BLaER1 (cell line): ENCODE data around the gene TMEM200B.
"Not testable (repeated sequence)": the region's sequence is repeated elsewhere in the genome, so short reads cannot be mapped to it uniquely, and the experiment has no call there.

Experiments used
- H3K27ac ChIP-seq: shearing (Covaris generic); formaldehyde crosslinking; 2 replicates; pipeline ENCODE4 v1.8.1; 2022
- H3K27me3 ChIP-seq: shearing (Covaris generic); formaldehyde crosslinking; 2 replicates; pipeline ENCODE4 v1.8.1; 2022
- H3K36me3 ChIP-seq: shearing (Covaris generic); formaldehyde crosslinking; 2 replicates; pipeline ENCODE4 v1.8.1; 2022
- H3K4me1 ChIP-seq: shearing (Covaris generic); formaldehyde crosslinking; 2 replicates; pipeline ENCODE4 v1.8.1; 2022
- H3K4me2 ChIP-seq: shearing (Covaris generic); formaldehyde crosslinking; 2 replicates; pipeline ENCODE4 v1.8.1; 2022
- H3K4me3 ChIP-seq: shearing (Covaris generic); formaldehyde crosslinking; 2 replicates; pipeline ENCODE4 v1.8.1; 2022
- H3K9ac ChIP-seq: shearing (Covaris generic); formaldehyde crosslinking; 2 replicates; pipeline ENCODE4 v1.8.1; 2022
- H3K9me3 ChIP-seq: shearing (Covaris generic); formaldehyde crosslinking; 2 replicates; pipeline ENCODE4 v1.8.1; 2022
- H4K20me1 ChIP-seq: shearing (Covaris generic); formaldehyde crosslinking; 2 replicates; pipeline ENCODE4 v1.8.1; 2022
- Cebpa-rat ChIP-seq: shearing (Covaris generic); IDR thresholded peaks from 2 replicates; pipeline ENCODE4 v1.8.1; 2022

Gene TMEM200B

GRCh38 chr1:29090937-29091618 lies 32.6 kb downstream of the TMEM200B start:
- Histone ChIP-seq H4K20me1 (no peaks in the 10 kb centered on the region), H3K4me1 (no peaks in the 10 kb centered on the region), H3K36me3 (peaks cover 58% of the 10 kb centered on the region), H3K4me2 (no peak overlapping the region), H3K9ac (no peak overlapping the region), H3K27ac (no peak overlapping the region), H3K9me3 (peaks cover 11% of the 10 kb centered on the region), H3K27me3 (no peaks in the 10 kb centered on the region), H3K4me3 (no peak overlapping the region)
- no peak for TF ChIP-seq Cebpa-rat

GRCh38 chr1:29084196-29084521 lies 39.5 kb downstream of the TMEM200B start:
- H3K27me3 ChIP-seq, result no peaks in the 10 kb centered on the region
- H3K4me1 ChIP-seq, result no peaks in the 10 kb centered on the region
- H3K4me3 ChIP-seq, result no peak overlapping the region
- TF ChIP-seq Cebpa-rat, result no peak
- H3K9me3 ChIP-seq, result no peaks in the 10 kb centered on the region
- no peak overlapping the region for H3K4me2 ChIP-seq
- no peaks in the 10 kb centered on the region for H4K20me1 ChIP-seq
- no peak overlapping the region for H3K27ac ChIP-seq
- H3K9ac ChIP-seq, result no peak overlapping the region
- H3K36me3 ChIP-seq, result peaks cover 22% of the 10 kb centered on the region

- H3K36me3 ChIP-seq, result peaks cover 19% of the 10 kb centered on the region
- no peaks in the 10 kb centered on the region for H3K9me3 ChIP-seq
- H3K9ac ChIP-seq, result no peak overlapping the region
- H3K4me3 ChIP-seq, result no peak overlapping the region
- no peak overlapping the region for H3K27ac ChIP-seq
- H3K4me2 ChIP-seq, result no peak overlapping the region
- no peaks in the 10 kb centered on the region for H4K20me1 ChIP-seq
- H3K27me3 ChIP-seq, result no peaks in the 10 kb centered on the region
- TF ChIP-seq Cebpa-rat, result no peak
- no peaks in the 10 kb centered on the region for H3K4me1 ChIP-seq
These were observed 40.1 kb downstream of the TMEM200B start for GRCh38 chr1:29083317-29084195.

- H3K9ac ChIP-seq, result no peak overlapping the region
- H3K4me1 ChIP-seq, result no peaks in the 10 kb centered on the region
- H4K20me1 ChIP-seq, result no peaks in the 10 kb centered on the region
- no peak overlapping the region for H3K27ac ChIP-seq
- H3K9me3 ChIP-seq, result no peaks in the 10 kb centered on the region
- H3K4me3 ChIP-seq, result no peak overlapping the region
- H3K36me3 ChIP-seq, result peaks cover 12% of the 10 kb centered on the region
- H3K27me3 ChIP-seq, result no peaks in the 10 kb centered on the region
- no peak for TF ChIP-seq Cebpa-rat
- no peak overlapping the region for H3K4me2 ChIP-seq
These were observed 41.2 kb downstream of the TMEM200B start for GRCh38 chr1:29082519-29082918.

GRCh38 chr1:29081201-29081600 lies 42.5 kb downstream of the TMEM200B start:
- TF ChIP-seq Cebpa-rat, result no peak
- Histone ChIP-seq H4K20me1 (0 out of 2 replicates have a peak, but pooled peaks cover 4% of the 10 kb centered on the region), H3K27ac (no peak overlapping the region)

DNA sequence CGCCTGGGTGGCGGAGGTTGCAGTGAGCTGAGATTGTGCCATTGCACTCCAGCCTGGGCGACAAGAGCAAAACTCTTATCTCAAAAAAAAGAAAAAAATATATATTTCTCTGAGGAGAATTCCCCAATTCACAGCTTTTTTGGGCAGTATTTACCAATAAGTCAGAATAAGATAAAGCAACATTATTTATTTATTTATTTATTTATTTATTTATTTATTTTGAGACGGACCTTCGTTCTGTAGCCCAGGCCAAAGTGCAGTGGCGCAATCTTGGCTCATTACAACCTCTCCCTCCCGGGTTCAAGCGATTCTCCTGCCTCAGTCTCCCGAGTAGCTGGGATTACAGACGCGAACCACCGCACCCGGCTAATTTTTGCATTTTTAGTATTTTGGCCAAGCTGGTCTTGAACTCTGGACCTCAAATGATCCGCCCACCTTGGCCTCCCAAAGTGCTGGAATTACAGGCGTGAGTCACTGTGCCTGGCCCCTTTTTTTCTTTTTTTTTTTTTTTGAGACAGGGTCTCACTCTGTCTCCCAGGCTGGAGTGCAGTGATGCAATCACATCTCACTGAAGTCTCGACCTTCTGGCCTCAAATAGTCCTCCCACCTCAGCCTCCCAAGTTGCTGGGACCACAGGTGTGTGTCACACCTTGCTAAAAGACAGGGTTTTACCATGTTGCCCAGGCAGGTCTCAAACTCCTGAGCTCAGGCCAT lies 43.6 kb downstream of the TMEM200B start:
- H3K36me3 ChIP-seq, result peaks cover 12% of the 10 kb centered on the region; the same call in 1 of the 2 replicates
- H3K4me1 ChIP-seq, H3K4me3 ChIP-seq, H3K27ac ChIP-seq, H3K4me2 ChIP-seq, H3K27me3 ChIP-seq, H3K9me3 ChIP-seq, H3K9ac ChIP-seq, H4K20me1 ChIP-seq: not testable (repeated sequence)
- 0 out of 2 replicates have a peak, but pooled peaks have one; percentile 9 for TF ChIP-seq Cebpa-rat

More at GRCh38 chr1:29081201-29081600, 42.5 kb downstream of the TMEM200B start:
- Histone ChIP-seq H3K4me1 (no peaks in the 10 kb centered on the region), H3K27me3 (no peaks in the 10 kb centered on the region), H3K4me3 (no peak overlapping the region), H3K9ac (no peak overlapping the region), H3K9me3 (no peaks in the 10 kb centered on the region), H3K4me2 (no peak overlapping the region), H3K36me3 (peaks cover 12% of the 10 kb centered on the region; the same call in 1 of the 2 replicates)

- Histone ChIP-seq H3K36me3 (peaks cover 17% of the 10 kb centered on the region), H3K27me3 (no peaks in the 10 kb centered on the region), H4K20me1 (0 out of 2 replicates have a peak, but pooled peaks cover 4% of the 10 kb centered on the region), H3K9ac (no peak overlapping the region), H3K4me3 (no peak overlapping the region), H3K27ac (no peak overlapping the region), H3K4me1 (no peaks in the 10 kb centered on the region), H3K4me2 (no peak overlapping the region), H3K9me3 (no peaks in the 10 kb centered on the region)
- no peak for TF ChIP-seq Cebpa-rat
These were observed 46.5 kb downstream of the TMEM200B start for GRCh38 chr1:29077155-29077554.
